Measurements from ENCODE around the gene MPHOSPH9.

- TF ChIP-seq POLR2A (IDR thresholded peaks at IDR 0.05) (no peak), CTCF (IDR thresholded peaks at IDR 0.05) (no peak)
Observed at GRCh38 chr12:123270214-123271000, 37.5 kb upstream of the MPHOSPH9 start.

Data from uterus (tissue), 2 donors.